ENCODE results near the gene SCTR.

Gene SCTR

GRCh38 chr2:119440501-119440870, 83.8 kb downstream of the SCTR start:
- DNase-seq = no peak

DNA sequence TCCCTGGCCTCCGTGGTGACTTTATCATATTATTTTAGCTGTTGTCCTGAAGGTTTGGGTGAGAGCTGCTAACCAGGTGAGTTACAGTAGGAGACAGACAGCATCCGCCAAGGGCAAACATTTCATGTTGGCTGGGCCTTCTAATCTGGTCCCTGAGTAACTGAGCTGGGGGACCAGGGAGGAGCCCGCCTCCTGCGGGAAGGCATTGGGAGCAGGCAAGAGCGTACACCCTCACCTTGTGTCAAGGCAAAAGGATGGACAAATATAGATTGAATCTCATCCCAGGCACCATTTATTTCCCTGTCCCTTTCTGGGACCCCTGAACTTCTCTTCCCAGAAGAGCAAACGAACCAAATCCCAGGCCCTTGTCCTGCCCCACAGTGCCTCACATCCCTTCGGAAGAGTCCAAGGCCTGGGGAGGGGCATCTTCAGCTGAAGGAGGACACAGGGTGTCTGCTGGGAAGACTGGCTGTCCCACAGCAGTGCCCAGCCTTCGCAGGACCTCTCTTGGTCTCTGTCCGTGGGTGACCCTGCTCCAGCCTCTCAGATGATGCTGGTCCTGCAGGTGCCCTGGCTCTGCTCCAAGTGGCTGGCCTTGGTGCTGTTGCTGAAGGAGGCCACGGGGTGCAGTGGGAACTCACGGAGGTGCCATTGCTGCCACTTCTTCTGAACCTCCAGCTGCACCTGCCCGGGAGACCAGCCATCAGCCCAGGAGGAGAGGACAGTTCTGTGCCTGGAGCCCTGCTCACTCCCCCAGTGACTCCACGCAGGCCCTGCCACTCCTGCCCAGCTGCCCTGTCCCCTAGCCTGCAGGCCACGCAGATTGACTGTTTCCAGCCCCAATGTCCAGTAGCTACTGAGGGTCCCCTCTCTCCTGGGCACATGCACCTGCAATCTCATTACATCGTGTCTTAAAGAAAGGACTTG, 84.4 kb downstream of the SCTR start:
- no peak for DNase-seq

- DNase-seq = no peak
These were observed 85.5 kb downstream of the SCTR start for GRCh38 chr2:119438726-119439284.

DNA sequence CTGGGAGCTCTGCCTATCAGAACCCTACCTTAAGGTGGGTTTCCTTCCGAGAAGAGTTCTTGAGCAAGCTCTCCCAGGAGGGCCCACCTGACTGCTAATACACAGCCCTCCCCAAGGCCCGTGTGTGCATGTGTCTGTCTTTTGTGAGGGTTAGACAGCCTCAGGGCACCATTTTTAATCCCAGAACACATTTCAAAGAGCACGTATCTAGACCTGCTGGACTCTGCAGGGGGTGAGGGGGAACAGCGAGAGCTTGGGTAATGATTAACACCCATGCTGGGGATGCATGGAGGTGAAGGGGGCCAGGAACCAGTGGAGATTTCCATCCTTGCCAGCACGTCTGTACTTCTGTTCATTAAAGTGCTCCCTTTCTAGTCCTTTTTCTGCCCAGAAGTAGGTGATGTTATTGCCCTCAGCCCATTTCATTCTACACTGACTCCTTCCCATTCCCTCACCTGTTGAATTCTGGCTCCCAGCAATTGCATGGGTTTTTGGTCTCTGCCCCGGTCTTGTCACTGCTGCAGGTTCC, 86.1 kb downstream of the SCTR start:
- DNase-seq = no peak

DNA sequence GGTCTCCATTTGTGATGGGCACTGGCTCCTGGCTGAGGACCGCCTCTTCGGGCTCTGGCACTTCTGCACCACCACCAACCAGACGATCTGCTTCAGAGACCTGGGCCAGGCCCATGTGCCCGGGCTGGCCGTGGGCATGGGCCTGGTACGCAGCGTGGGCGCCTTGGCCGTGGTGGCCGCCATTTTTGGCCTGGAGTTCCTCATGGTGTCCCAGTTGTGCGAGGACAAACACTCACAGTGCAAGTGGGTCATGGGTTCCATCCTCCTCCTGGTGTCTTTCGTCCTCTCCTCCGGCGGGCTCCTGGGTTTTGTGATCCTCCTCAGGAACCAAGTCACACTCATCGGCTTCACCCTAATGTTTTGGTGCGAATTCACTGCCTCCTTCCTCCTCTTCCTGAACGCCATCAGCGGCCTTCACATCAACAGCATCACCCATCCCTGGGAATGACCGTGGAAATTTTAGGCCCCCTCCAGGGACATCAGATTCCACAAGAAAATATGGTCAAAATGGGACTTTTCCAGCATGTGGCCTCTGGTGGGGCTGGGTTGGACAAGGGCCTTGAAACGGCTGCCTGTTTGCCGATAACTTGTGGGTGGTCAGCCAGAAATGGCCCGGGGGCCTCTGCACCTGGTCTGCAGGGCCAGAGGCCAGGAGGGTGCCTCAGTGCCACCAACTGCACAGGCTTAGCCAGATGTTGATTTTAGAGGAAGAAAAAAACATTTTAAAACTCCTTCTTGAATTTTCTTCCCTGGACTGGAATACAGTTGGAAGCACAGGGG, 87.1 kb downstream of the SCTR start:
- DNase-seq = no peak

DNA sequence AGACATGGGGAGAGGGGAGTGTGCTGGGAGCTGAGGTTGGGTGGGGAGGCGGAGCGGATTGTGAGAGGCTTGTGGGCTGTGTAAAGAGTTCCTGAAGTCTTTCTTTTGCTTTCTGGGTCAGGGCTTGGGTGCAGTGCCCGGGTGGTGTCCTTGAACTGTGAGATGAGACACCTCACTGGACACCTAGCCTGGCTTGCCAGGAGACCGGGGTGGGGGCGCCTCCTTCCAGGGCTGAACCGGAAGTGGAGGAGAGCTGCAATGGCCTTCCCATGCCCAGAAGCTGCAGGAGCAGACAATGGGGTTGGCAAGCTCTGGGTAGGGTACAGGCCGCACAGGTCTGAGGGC, 88.4 kb downstream of the SCTR start:
- no peak for DNase-seq

DNA sequence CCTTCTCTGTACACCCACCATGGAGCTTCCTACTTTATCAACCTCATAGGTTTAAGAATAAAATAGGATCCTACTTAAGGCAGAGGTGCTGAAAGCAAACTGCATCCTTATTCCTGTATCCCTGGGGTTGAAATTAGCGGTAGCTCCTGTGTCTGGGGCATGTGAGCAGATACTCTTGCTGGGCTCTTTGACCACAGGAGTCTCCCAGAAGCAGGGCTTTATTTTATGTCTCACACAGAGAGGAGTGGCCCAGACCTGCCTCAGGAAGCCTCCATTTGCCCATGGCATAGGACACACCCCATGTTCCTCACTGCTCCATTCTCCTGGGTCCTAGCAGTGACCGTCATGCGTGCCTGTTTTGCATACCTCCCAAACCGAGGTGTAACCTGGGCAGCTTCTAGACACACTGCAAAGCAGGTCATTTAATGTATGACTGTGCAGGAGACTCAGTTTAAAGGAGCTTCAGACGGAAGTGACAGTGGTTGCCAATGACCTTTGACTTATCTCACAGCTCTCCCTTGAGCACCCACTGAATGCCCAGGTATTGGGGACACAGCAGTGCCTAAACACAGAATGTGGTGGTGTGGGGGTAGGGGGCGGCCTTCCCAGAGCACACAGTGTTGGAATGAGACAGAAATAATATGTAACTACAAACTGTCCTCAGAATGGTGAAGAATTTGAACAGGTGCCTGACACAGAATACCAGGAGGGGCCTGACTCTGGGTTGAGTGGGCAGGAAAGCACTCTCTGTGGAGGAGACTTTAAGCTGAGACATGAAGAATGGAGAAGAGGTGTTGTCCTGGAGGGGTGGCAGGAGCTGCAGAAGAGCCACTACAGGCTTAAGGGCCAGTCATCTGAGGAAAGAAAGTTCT, 89.0 kb downstream of the SCTR start:
- no peak for DNase-seq

DNA sequence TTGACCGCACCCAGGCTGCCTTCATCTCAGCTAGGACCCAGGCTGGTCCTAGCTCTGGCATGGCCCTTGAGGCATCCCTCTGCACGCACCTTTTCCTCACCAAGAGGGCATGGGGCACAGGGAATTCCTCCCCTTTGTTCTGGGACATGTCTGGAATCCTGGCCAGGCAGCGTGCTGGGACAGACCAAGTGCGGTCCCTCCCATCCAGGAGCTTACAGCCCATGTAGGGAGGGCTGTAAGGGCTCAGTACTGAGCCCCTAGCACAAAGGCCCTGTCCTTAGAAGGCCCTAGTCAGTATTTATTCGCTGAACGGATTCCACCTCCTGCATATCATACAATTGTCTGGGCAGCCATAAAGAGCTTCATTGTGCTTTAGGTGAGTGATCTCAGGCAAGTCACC, 89.6 kb downstream of the SCTR start:
- DNase-seq = no peak

DNA sequence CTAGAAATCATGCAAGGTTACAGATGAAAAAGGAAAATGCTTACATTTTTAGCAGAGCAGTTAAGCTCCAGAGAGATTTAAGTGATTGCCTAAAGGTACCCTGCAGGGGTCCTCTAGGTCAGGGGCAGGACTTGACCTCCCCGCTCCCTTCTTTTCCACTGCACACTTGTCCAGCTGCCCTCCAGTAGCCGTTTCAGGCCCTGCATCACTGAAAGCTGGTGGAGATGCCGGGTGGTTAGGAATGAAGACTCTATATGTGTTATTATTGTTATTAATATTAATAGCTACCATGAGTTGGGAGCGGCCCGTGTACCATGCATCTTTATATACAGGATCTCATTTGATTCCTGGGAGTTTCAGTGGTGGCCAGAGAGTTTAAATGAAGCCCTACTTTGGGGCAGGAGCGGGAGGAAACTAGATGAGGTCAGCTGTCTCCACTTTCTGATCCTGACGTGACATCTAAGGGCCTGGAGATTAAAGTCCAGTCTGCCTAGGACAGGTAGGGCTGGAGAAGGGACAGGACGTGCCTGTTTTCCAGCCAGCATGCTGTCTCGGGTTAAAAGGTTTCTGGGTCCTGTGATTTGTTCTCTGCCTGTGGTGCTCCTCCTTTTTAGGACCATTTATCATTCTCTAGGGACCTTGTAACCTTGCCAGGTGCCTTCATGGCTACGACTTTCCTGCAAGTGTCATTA, 90.5 kb downstream of the SCTR start:
- DNase-seq = no peak

GRCh38 chr2:119432851-119433522, 91.3 kb downstream of the SCTR start:
- DNase-seq = no peak

DNA sequence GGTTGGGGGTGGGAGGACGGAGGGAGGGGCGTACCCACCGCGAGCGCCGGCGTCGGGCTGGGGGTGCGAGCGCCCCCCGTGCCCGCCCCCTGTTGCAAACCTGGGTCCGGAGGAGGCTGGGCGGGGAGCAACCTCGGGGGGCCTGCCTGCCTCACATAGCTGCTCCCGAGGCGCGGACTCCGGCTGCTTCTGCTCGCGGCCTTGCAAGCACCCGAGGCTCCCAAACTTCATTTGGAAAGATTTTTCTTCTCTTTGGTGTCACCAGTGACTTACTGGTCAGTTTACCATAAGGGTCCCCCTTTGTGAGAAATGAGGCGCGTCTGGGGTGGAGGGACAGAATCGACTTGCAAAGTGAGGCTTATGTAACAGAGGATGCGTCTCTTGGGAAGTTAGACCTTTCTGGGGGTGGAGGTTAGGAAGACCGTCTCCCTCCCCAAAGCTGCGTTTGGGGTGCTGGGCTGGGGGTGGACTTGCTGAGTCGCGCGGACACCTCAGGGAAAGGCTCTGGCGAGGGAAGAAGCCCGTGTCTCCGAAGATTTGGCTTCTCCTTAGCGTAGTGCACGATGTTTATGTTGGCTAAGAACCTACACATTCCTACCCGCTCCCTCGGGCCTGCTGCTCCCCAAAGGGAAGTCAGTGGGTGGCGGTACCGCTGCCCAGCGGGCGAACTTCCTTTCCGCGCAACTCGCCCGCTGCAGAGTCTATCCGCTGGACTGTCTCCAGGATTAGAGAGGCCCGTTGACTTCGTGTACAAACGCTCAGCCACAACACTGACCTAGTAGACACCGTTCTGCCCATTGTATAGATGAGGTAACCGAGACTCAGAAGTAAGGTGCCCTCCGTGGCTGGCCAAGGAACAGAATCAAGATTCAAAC, 92.1 kb downstream of the SCTR start:
- peak; percentile 52 to 65 for DNase-seq

DNA sequence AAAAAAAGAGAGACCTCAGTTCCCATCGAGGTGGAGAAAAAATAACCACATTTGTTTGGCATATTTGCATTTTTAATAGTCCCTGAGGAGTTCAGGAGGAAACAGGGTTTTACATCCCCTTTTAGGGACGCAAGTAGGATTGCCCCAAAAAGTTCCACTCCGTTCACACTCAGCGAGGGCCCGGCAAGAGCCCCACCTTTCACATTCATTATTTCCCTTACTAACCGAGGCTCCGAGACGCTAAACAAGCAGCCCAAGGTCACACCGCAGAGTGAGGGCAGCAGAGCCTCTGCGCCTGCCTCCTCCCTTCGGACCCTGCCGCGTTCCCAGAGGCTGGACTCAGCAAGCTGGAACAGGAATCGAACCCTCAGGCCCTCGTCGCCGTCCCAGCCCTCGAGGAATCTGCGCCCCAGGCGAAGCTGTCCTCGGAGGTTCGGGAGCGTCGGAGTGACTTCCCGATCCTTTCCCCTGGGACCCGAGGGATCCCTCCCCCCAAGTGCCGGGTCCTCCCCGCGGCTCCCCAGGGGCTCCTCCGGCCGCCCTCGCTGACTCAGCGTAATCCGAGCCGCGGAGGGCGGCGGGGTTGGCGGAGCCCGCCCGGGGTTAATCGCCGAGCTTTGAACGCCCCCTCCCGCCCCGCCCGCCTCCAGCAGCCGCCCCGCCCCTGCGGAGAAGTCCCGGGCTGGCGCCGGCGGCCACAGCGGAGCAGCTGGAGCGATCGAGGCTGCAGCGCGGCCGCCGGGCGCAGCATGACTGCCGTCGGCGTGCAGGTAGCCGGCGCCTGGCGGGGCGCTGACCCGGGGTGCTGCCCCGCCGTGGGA, 92.9 kb downstream of the SCTR start, which contains the start of gene TMEM37:
TMEM37 (plus strand) TSS at position 700 of the 821 bp plus-strand sequence; CDS start at position 750, 50 bp downstream.
- DNase-seq = no peak

- no peak for DNase-seq
These were observed 94.2 kb downstream of the SCTR start for GRCh38 chr2:119430023-119430498.

GRCh38 chr2:119429225-119429981, 94.9 kb downstream of the SCTR start:
- DNase-seq = peak; percentile 42 to 64

DNA sequence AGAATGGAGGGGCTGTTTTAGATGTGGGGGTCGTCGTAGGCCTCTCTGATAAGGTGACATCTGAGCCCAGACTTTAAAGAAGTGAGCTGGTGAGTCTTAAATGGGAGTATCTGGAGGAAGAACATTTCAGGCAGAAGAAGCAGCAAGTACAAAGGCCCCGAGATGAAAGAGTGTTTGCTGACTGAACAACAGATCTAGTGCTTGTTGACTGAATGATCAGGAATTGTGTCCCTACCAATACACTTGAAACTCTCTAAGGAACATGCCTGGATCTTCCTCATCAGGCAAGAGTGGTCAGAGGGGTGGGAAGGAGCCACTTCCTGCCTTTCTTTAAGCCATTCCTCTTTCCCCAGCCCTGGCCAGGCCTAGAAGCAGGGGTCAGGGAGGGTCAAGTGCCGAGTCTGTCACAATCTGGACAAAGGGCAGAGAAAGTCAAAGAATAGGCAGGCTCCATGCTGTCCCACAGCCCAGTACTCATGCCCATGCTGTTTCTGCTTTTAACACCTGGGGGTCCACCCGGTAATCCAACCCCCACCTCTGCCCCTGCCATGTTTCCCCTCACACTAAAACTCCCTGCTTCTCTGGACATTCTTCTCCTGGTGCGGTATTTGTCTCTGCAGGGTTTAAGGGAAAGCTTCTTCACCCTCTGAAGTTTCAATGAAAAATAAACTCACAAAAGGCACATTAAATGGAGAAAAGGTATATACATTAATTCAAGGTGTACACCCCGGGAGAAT, 95.6 kb downstream of the SCTR start:
- peak; percentile 35 to 42 for DNase-seq

DNA sequence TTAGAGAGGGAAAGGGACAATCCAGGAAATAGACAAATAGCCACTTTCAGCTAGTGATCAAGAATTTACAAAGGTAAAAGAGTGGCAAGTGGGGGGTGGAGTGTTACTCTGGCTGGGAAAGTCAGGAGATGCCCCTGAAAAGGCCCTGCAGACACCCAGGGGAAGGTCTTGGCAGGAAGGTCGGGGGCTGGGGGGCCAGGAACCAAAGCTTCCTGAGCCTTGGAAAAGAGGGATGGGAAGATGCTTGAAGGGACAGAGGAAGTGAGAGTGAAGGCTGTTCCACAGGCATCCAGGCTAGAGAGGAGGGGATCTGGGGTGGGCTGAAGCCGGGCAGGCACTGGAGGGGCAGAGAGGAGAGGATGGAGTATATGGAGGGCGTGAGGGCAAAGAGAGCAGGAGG, 96.5 kb downstream of the SCTR start:
- DNase-seq = no peak

GRCh38 chr2:119426801-119427395, 97.4 kb downstream of the SCTR start:
- peak; percentile 30 to 39 for DNase-seq

Data from inflammatory macrophage treated with lipopolysaccharide for 1 hour (primary cell).